Measurements from ENCODE around the gene BABAM2. TPM values are rescaled to one million over a fixed set of nuclear protein-coding genes. Genes with fewer than 3 reads are reported as not detected.

The BABAM2 gene
- total RNA-seq, 1 experiment from 2014 or later: 46.1 TPM

GRCh38 chr2:28318462-28319117 is 428.1 kb downstream of the BABAM2 start:
- Histone ChIP-seq H3K27ac (no peak overlapping the region), H3K36me3 (ENCODE audit: low read depth) (no peaks in the 10 kb centered on the region), H3K4me2 (no peak overlapping the region), H3K27me3 (ENCODE audit: insufficient read depth, low read depth) (no peaks in the 10 kb centered on the region), H3F3A (ENCODE audit: insufficient read depth, low read depth) (no peaks in the 10 kb centered on the region), H4K20me1 (ENCODE audit: insufficient read depth) (no peaks in the 10 kb centered on the region), H3K9me2 (ENCODE audit: insufficient read depth) (no peaks in the 10 kb centered on the region), H3K9me3 (ENCODE audit: insufficient read depth, low read depth) (no peaks in the 10 kb centered on the region), H3K4me3 (no peak overlapping the region), H3K79me2 (ENCODE audit: low read depth) (no peaks in the 10 kb centered on the region), H3K4me1 (replicated peaks; ENCODE audit: insufficient read depth) (no peaks in the 10 kb centered on the region; the same call in 1 of the 2 replicates), H2AFZ (no peak overlapping the region)
- no peak for TF ChIP-seq CTCF (conservative IDR thresholded peaks at IDR 0.05)
- no peak for TF ChIP-seq EZH2 (IDR thresholded peaks at IDR 0.05; ENCODE audit: low read depth)
- ChIA-PET CTCF (no interaction called here), POLR2A (ENCODE audit: unreplicated experiment) (no interaction called here)
- no TSS peak for BruUV-seq (replicated peaks)
- intact Hi-C loops (cut with micrococcal nuclease; ENCODE audit: unreplicated experiment): no loop called here
- no peak for DNase-seq

GRCh38 chr2:28319118-28320008 is 428.8 kb downstream of the BABAM2 start:
- no TSS peak for BruUV-seq (replicated peaks)

GRCh38 chr2:28320009-28320365 is 429.5 kb downstream of the BABAM2 start:
- TF ChIP-seq CTCF (conservative IDR thresholded peaks at IDR 0.05): no peak
- TF ChIP-seq EZH2 (IDR thresholded peaks at IDR 0.05; ENCODE audit: low read depth): no peak
- Histone ChIP-seq H3K9me3 (ENCODE audit: insufficient read depth, low read depth) (no peaks in the 10 kb centered on the region), H3K79me2 (ENCODE audit: low read depth) (no peaks in the 10 kb centered on the region), H3K4me1 (replicated peaks; ENCODE audit: insufficient read depth) (peaks cover 1% of the 10 kb centered on the region), H3K27ac (no peak overlapping the region), H3K27me3 (ENCODE audit: insufficient read depth, low read depth) (no peaks in the 10 kb centered on the region), H3F3A (ENCODE audit: insufficient read depth, low read depth) (no peaks in the 10 kb centered on the region; the same call in 1 of the 2 replicates), H2AFZ (no peak overlapping the region), H3K9me2 (ENCODE audit: insufficient read depth) (no peaks in the 10 kb centered on the region), H3K4me3 (no peak overlapping the region), H3K36me3 (ENCODE audit: low read depth) (no peaks in the 10 kb centered on the region), H4K20me1 (ENCODE audit: insufficient read depth) (no peaks in the 10 kb centered on the region), H3K4me2 (no peak overlapping the region)
- ChIA-PET CTCF (no interaction called here), POLR2A (ENCODE audit: unreplicated experiment) (no interaction called here)
- intact Hi-C loops (cut with micrococcal nuclease; ENCODE audit: unreplicated experiment): no loop called here
- BruUV-seq (replicated peaks): no TSS peak
- DNase-seq: no peak

More at GRCh38 chr2:28319118-28320008, 428.8 kb downstream of the BABAM2 start:
- POLR2A ChIA-PET (ENCODE audit: unreplicated experiment): no interaction called here
- Histone ChIP-seq H3K4me1 (replicated peaks; ENCODE audit: insufficient read depth) (no peaks in the 10 kb centered on the region; the same call in 1 of the 2 replicates), H3K4me2 (no peak overlapping the region), H3K79me2 (ENCODE audit: low read depth) (no peaks in the 10 kb centered on the region), H3K4me3 (no peak overlapping the region), H3K9me3 (ENCODE audit: insufficient read depth, low read depth) (no peaks in the 10 kb centered on the region), H3K27me3 (ENCODE audit: insufficient read depth, low read depth) (no peaks in the 10 kb centered on the region), H2AFZ (no peak overlapping the region), H4K20me1 (ENCODE audit: insufficient read depth) (no peaks in the 10 kb centered on the region), H3K36me3 (ENCODE audit: low read depth) (no peaks in the 10 kb centered on the region), H3F3A (ENCODE audit: insufficient read depth, low read depth) (no peaks in the 10 kb centered on the region), H3K27ac (no peak overlapping the region), H3K9me2 (ENCODE audit: insufficient read depth) (no peaks in the 10 kb centered on the region)
- DNase-seq: no peak
- CTCF ChIA-PET: no interaction called here
- no peak for TF ChIP-seq EZH2 (IDR thresholded peaks at IDR 0.05; ENCODE audit: low read depth)
- intact Hi-C loops (cut with micrococcal nuclease; ENCODE audit: unreplicated experiment): no loop called here
